Liver (tissue), 9 donors: ENCODE measurements around the gene SETX. TPM values are rescaled to one million over a fixed set of nuclear protein-coding genes. Genes with fewer than 3 reads are reported as not detected.

Source experiments
- DNase-seq: peaks from one replicate; pipeline ENCODE4 v3.0.0-alpha.2; 2017; ENCODE audit warnings: low spot score
- H3K27ac ChIP-seq, 2 donors: one replicate each; pipeline ENCODE4 v1.7.0; 2013; ENCODE audit warnings: inconsistent platforms in 2 of 2, low read length in 2 of 2, control low read depth in 1 of 2, low read depth in 1 of 2, mild to moderate bottlenecking in 1 of 2
- H3K27me3 ChIP-seq, 4 donors: one replicate each; pipeline versions ENCODE4 v1.6.1 to v1.7.0; 2013; ENCODE audit warnings: low read length in 3 of 4, inconsistent platforms in 1 of 4, mild to moderate bottlenecking in 1 of 4, moderate library complexity in 1 of 4; ENCODE audit not compliant: control insufficient read depth in 4 of 4, insufficient read depth in 4 of 4
- H3K36me3 ChIP-seq, 4 donors: one replicate each; pipeline versions ENCODE4 v1.6.1 to v1.7.0; 2013; ENCODE audit warnings: low read length in 3 of 4, mild to moderate bottlenecking in 3 of 4, low read depth in 1 of 4, moderate library complexity in 1 of 4; ENCODE audit not compliant: control insufficient read depth in 4 of 4, insufficient read depth in 3 of 4
- H3K4me1 ChIP-seq, 4 donors: one replicate each; pipeline versions ENCODE4 v1.6.1 to v1.7.0; 2013; ENCODE audit warnings: low read length in 3 of 4, mild to moderate bottlenecking in 3 of 4, moderate library complexity in 1 of 4; ENCODE audit not compliant: control insufficient read depth in 4 of 4, insufficient read depth in 4 of 4
- H3K4me3 ChIP-seq, 3 donors: one replicate each; pipeline versions ENCODE4 v1.6.1 to v1.7.0; 2013; ENCODE audit warnings: low read length in 3 of 3, control low read depth in 1 of 3, low read depth in 1 of 3, mild to moderate bottlenecking in 1 of 3
- H3K9ac ChIP-seq, 2 donors: one replicate each; pipeline ENCODE4 v1.7.0; 2013; ENCODE audit warnings: low read length in 2 of 2, mild to moderate bottlenecking in 2 of 2, moderate library complexity in 2 of 2, control low read depth in 1 of 2, low read depth in 1 of 2
- H3K9me3 ChIP-seq, 4 donors: one replicate each; pipeline versions ENCODE4 v1.6.1 to v1.7.0; 2013; ENCODE audit warnings: low read length in 3 of 4; ENCODE audit not compliant: control insufficient read depth in 4 of 4
- ATF3 ChIP-seq: IDR thresholded peaks from 2 replicates; pipeline ENCODE4 v1.6.1; 2016; ENCODE audit warnings: antibody characterized with exemption
- CTCF ChIP-seq: fragments of 150-350 bp; IDR thresholded peaks from 2 replicates; pipeline ENCODE4 v1.5.1; 2017; ENCODE audit warnings: improper control_type of control experiment, low read depth, low read length; ENCODE audit not compliant: missing input control
- EGR1 ChIP-seq, 2 donors: IDR thresholded peaks; 2 replicates each; pipeline ENCODE4 v1.6.1; 2016 to 2018; ENCODE audit warnings: antibody characterized with exemption in 2 of 2, low read depth in 2 of 2
- FOXA1 ChIP-seq: IDR thresholded peaks from 2 replicates; pipeline ENCODE4 v1.6.1; 2016; ENCODE audit warnings: antibody characterized with exemption
- FOXA2 ChIP-seq: IDR thresholded peaks from 2 replicates; pipeline ENCODE4 v1.6.1; 2016; ENCODE audit warnings: antibody characterized with exemption
- GABPA ChIP-seq, 2 donors: IDR thresholded peaks in 1 of 2; conservative IDR thresholded peaks in 1 of 2; 2 replicates each; pipeline ENCODE4 v1.6.1; 2016; ENCODE audit warnings: antibody characterized with exemption in 2 of 2, mild to moderate bottlenecking in 1 of 2, moderate library complexity in 1 of 2
- HNF4A ChIP-seq, 2 donors: conservative IDR thresholded peaks; 2 replicates each; pipeline ENCODE4 v1.6.1; 2016; ENCODE audit warnings: antibody characterized with exemption in 2 of 2, mild to moderate bottlenecking in 2 of 2
- HNF4G ChIP-seq: IDR thresholded peaks from 2 replicates; pipeline ENCODE4 v1.6.1; 2016; ENCODE audit warnings: antibody characterized with exemption
- JUND ChIP-seq, 2 donors: IDR thresholded peaks; 2 replicates each; pipeline ENCODE4 v1.6.1; 2016; ENCODE audit warnings: antibody characterized with exemption in 2 of 2
- MAX ChIP-seq: IDR thresholded peaks from 2 replicates; pipeline ENCODE4 v1.6.1; 2016; ENCODE audit warnings: antibody characterized with exemption
- NR2F2 ChIP-seq: IDR thresholded peaks from 2 replicates; pipeline ENCODE4 v1.6.1; 2016; ENCODE audit warnings: antibody characterized with exemption
- RAD21 ChIP-seq, 2 donors: IDR thresholded peaks; 2 replicates each; pipeline ENCODE4 v1.6.1; 2016; ENCODE audit warnings: antibody characterized with exemption in 2 of 2, mild to moderate bottlenecking in 2 of 2
- REST ChIP-seq: IDR thresholded peaks from 2 replicates; pipeline ENCODE4 v1.6.1; 2016; ENCODE audit warnings: antibody characterized with exemption, mild to moderate bottlenecking
- RXRA ChIP-seq, 2 donors: IDR thresholded peaks; 2 replicates each; pipeline ENCODE4 v1.6.1; 2017 to 2018; ENCODE audit warnings: antibody characterized with exemption in 2 of 2, mild to moderate bottlenecking in 1 of 2
- SP1 ChIP-seq: IDR thresholded peaks from 2 replicates; pipeline ENCODE4 v1.6.1; 2018; ENCODE audit warnings: antibody characterized with exemption, mild to moderate bottlenecking
- TAF1 ChIP-seq: conservative IDR thresholded peaks from 2 replicates; pipeline ENCODE4 v1.6.1; 2016; ENCODE audit warnings: antibody characterized with exemption, mild to moderate bottlenecking
- YY1 ChIP-seq: IDR thresholded peaks from 2 replicates; pipeline ENCODE4 v1.6.1; 2016; ENCODE audit warnings: antibody characterized with exemption, mild to moderate bottlenecking
- ZBTB33 ChIP-seq: IDR thresholded peaks from 2 replicates; pipeline ENCODE4 v1.6.1; 2016; ENCODE audit warnings: antibody characterized with exemption
- WGBS: extraction: QIAGEN DNeasy Blood & Tissue Kit; methylation state at CpG from one replicate; pipeline ENCODE4 v1.1.7; 2013; 5-methylcytosine and 5-hydroxymethylcytosine counted together
- polyA plus RNA-seq, 2 donors: library from polyadenylated mRNA; stranded (reverse) in 1 of 2; unstranded in 1 of 2; fragments of 200-250 nt in 1 of 2; fragments of >200 nt in 1 of 2; fragmentation: Nextera tagmentation in 1 of 2; extraction: Ambion mirVana in 1 of 2; gene quantifications; one replicate each; pipeline versions ENCODE4 v1.2.1 to v1.2.3, GENCODE V29; 2013 to 2015
- total RNA-seq, 2 donors: library from RNA; depleted of rRNA; stranded (reverse); fragments of >200 nt; gene quantifications; one replicate each; pipeline ENCODE4 v1.2.3, GENCODE V29; 2014
- donor health status: healthy.
- donor health status: healthy.
- donor health status: healthy.
- donor health status: healthy.
- donor health status: healthy.

The SETX gene
- total and polyA plus RNA-seq, 4 donors: 8.6 to 60.2 (median 19.6) TPM

- H3K9me3 ChIP-seq: peaks cover 0 to 4% (median 0%) of the 10 kb centered on the region in 4 donors
- no peak overlapping the region for H3K27ac ChIP-seq
- WGBS: 34% methylated on average over 6 of the region's 6 CpGs
- H3K9ac ChIP-seq: no peak overlapping the region
- H3K4me1 ChIP-seq: no peaks in the 10 kb centered on the region
- TF ChIP-seq ZBTB33 (no peak), JUND (IDR thresholded peaks at IDR 0.05) (no peak), SP1 (no peak), TAF1 (no peak), REST (no peak), GABPA (IDR thresholded peaks at IDR 0.05 in 1 of 2, conservative IDR thresholded peaks at IDR 0.05 in 1 of 2) (no peak), FOXA1 (no peak), FOXA2 (no peak), RXRA (IDR thresholded peaks at IDR 0.05) (no peak), HNF4G (no peak), NR2F2 (no peak), YY1 (no peak), MAX (no peak), HNF4A (conservative IDR thresholded peaks at IDR 0.05) (no peak), ATF3 (no peak), CTCF (no peak), RAD21 (IDR thresholded peaks at IDR 0.05) (no peak), EGR1 (IDR thresholded peaks at IDR 0.05; ENCODE audit: low read depth in 2 of 2) (no peak)
- H3K4me3 ChIP-seq: no peak overlapping the region
- no peaks in the 10 kb centered on the region for H3K36me3 ChIP-seq
- DNase-seq: no peak
- H3K27me3 ChIP-seq: peaks cover 0 to 7% (median 0%) of the 10 kb centered on the region in 4 donors
Measured at GRCh38 chr9:132249123-132249522, 105.7 kb downstream of the SETX start.
